Measurements from ENCODE around the gene AKR7A3. TPM values are rescaled to one million over a fixed set of nuclear protein-coding genes. Genes with fewer than 3 reads are reported as not detected.

The AKR7A3 gene
- total and polyA plus RNA-seq, 7 donors: 0.71 to 110 (median 1.9) TPM

DNA sequence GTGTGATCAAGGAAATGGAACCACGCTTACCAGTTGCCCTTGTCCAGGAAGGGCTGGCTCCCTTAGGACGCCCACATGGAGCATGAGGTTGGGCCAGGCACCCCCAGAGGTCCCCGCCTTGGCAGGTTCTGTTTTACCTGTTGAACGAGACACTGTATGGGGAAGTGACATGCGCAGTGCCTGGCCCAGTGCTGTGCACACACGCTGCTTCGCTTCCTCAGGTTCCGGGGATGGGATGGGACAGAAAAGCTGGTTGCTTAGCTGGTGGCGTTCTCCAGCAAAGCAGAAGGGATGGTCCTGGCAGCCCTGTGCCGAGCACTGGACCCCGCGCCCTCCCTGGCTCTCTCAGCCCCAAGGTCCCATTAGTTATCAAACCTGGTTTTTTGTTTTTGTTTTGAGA lies 44.3 kb upstream of the AKR7A3 start:
- TF ChIP-seq EP300 (IDR thresholded peaks at IDR 0.05) (no peak), POLR2AphosphoS5 (IDR thresholded peaks at IDR 0.05) (peak in 2 of 4 donors; percentile 27 to 33)
- no peaks in the 10 kb centered on the region for H3K4me1 ChIP-seq

GRCh38 chr1:19331262-19331878 lies 42.8 kb upstream of the AKR7A3 start:
- H3K27me3 ChIP-seq: no peaks in the 10 kb centered on the region
- intact Hi-C loops (cut with DNase I): no loop called here
- WGBS, 2 donors: 90 to 94% methylated on average over 13 of the region's 13 CpGs
- TF ChIP-seq POLR2A (IDR thresholded peaks at IDR 0.05): no peak
- TF ChIP-seq POLR2AphosphoS5 (IDR thresholded peaks at IDR 0.05): peak in 2 of 4 donors; percentile 14 to 41
- H3K27ac ChIP-seq: no peak overlapping the region
- no peak for DNase-seq
- peaks cover 5 to 53% (median 22%) of the 10 kb centered on the region in 4 donors for H3K36me3 ChIP-seq
- H3K9me3 ChIP-seq: no peaks in the 10 kb centered on the region
- no peak overlapping the region for H3K4me3 ChIP-seq
- no peaks in the 10 kb centered on the region for H3K4me1 ChIP-seq

More for the DNA sequence above, 44.3 kb upstream of the AKR7A3 start:
- no peak overlapping the region for H3K27ac ChIP-seq
- intact Hi-C loops (cut with DNase I): no loop called here
- no peak for DNase-seq
- H3K4me3 ChIP-seq: no peak overlapping the region
- H3K36me3 ChIP-seq: peaks cover 0 to 38% (median 13%) of the 10 kb centered on the region in 4 donors
- no peaks in the 10 kb centered on the region for H3K9me3 ChIP-seq
- 92 to 97% methylated on average over 12 of the region's 12 CpGs for WGBS, 2 donors
- H3K27me3 ChIP-seq: no peaks in the 10 kb centered on the region

- H3K36me3 ChIP-seq: peaks cover 9 to 61% (median 26%) of the 10 kb centered on the region in 4 donors
- no peaks in the 10 kb centered on the region for H3K9me3 ChIP-seq
- TF ChIP-seq, protein P1, sequence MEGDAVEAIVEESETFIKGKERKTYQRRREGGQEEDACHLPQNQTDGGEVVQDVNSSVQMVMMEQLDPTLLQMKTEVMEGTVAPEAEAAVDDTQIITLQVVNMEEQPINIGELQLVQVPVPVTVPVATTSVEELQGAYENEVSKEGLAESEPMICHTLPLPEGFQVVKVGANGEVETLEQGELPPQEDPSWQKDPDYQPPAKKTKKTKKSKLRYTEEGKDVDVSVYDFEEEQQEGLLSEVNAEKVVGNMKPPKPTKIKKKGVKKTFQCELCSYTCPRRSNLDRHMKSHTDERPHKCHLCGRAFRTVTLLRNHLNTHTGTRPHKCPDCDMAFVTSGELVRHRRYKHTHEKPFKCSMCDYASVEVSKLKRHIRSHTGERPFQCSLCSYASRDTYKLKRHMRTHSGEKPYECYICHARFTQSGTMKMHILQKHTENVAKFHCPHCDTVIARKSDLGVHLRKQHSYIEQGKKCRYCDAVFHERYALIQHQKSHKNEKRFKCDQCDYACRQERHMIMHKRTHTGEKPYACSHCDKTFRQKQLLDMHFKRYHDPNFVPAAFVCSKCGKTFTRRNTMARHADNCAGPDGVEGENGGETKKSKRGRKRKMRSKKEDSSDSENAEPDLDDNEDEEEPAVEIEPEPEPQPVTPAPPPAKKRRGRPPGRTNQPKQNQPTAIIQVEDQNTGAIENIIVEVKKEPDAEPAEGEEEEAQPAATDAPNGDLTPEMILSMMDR (IDR thresholded peaks at IDR 0.05): no peak
- TF ChIP-seq EP300 (IDR thresholded peaks at IDR 0.05) (no peak), POLR2A (IDR thresholded peaks at IDR 0.05) (no peak), POLR2AphosphoS5 (IDR thresholded peaks at IDR 0.05) (no peak)
- no peaks in the 10 kb centered on the region for H3K27me3 ChIP-seq
- H3K4me1 ChIP-seq: no peaks in the 10 kb centered on the region
- 83 to 90% methylated on average over 14 of the region's 14 CpGs for WGBS, 2 donors
- no peak for DNase-seq
- no peak overlapping the region for H3K4me3 ChIP-seq
- no peak overlapping the region for H3K27ac ChIP-seq
- intact Hi-C loops (cut with DNase I): no loop called here
Measured at GRCh38 chr1:19330449-19331135, 42.0 kb upstream of the AKR7A3 start.

DNA sequence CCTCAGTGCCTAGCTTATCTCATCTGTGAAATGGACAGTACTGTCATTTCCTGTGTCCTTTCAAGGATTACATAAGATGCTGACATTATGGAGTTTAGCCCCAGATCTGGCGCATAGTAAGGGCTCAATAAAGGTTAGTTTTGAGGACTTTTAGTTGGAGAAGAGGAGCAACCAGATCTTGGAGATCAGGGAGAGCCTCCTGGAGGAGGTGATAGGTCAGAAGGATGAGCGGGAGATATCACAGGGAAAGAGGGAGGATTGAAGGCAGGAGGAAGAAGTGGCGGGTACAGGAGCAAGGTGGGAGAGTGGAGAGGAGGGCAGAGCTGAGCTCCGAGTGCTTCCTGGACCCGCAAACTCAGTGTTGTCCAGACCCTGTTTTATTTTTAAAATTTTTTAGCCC lies 41.0 kb upstream of the AKR7A3 start:
- Histone ChIP-seq H3K27ac (no peak overlapping the region), H3K4me3 (no peak overlapping the region), H3K4me1 (no peaks in the 10 kb centered on the region), H3K36me3 (peaks cover 17 to 71% (median 33%) of the 10 kb centered on the region in 4 donors), H3K27me3 (no peaks in the 10 kb centered on the region), H3K9me3 (no peaks in the 10 kb centered on the region)
- no peak for TF ChIP-seq POLR2A (IDR thresholded peaks at IDR 0.05)
- TF ChIP-seq EP300 (IDR thresholded peaks at IDR 0.05): no peak
- TF ChIP-seq, protein P1 (IDR thresholded peaks at IDR 0.05): no peak
- TF ChIP-seq POLR2AphosphoS5 (IDR thresholded peaks at IDR 0.05): no peak
- no peak for DNase-seq
- intact Hi-C loops (cut with DNase I): no loop called here
- WGBS, 2 donors: 95% methylated on average over 5 of the region's 5 CpGs

- H3K4me3 ChIP-seq: no peak overlapping the region
- no peaks in the 10 kb centered on the region for H3K27me3 ChIP-seq
- WGBS, 2 donors: 91 to 94% methylated on average over 13 of the region's 13 CpGs
- H3K4me1 ChIP-seq: no peaks in the 10 kb centered on the region
- no peak for DNase-seq
- TF ChIP-seq, protein P1 (IDR thresholded peaks at IDR 0.05): no peak
- TF ChIP-seq POLR2AphosphoS5 (IDR thresholded peaks at IDR 0.05) (no peak), POLR2A (IDR thresholded peaks at IDR 0.05) (no peak), EP300 (IDR thresholded peaks at IDR 0.05) (no peak)
- H3K27ac ChIP-seq: no peak overlapping the region
- intact Hi-C loops (cut with DNase I): no loop called here
- no peaks in the 10 kb centered on the region for H3K9me3 ChIP-seq
- peaks cover 21 to 75% (median 35%) of the 10 kb centered on the region in 4 donors for H3K36me3 ChIP-seq
Measured at GRCh38 chr1:19329188-19329587, 40.6 kb upstream of the AKR7A3 start.
